Astrocyte (in vitro differentiated cells and primary cell): Measurements from ENCODE around the gene PARL.

Experiments
- CTCF ChIP-seq: IDR thresholded peaks from 2 replicates; pipeline ENCODE4 v1.5.1; 2011; ENCODE audit warnings: low read depth, mild to moderate bottlenecking, inconsistent platforms, low read length, moderate library complexity; ENCODE audit not compliant: insufficient read depth
- EZH2 ChIP-seq: IDR thresholded peaks from 2 replicates; pipeline ENCODE4 v1.6.1; 2012; ENCODE audit warnings: mild to moderate bottlenecking, low read length, inconsistent platforms; ENCODE audit not compliant: insufficient read depth

DNA sequence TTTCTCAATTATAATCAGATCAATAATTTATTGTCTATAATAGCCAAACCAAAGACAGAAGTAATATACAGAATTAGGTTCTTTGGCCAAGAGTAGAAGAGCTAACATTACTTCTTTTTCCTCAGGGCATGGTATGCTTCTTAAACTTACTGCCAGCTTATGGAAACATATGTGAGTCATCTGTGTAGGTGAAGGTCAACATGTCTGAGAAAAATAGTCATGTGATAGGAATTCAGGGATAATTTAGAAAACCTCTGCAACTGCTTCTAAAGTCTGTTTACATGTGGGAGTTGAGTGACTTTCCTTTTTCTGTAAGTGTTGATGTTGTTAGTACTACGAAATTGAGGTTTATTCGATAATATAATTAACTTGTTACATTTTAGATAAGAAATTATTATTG, 40.1 kb downstream of the PARL start:
- TF ChIP-seq CTCF: no peak
- no peak for TF ChIP-seq EZH2
